Stomach (tissue), 9 donors: Measurements from ENCODE around the gene CASTOR1. TPM values are rescaled to one million over a fixed set of nuclear protein-coding genes. Genes with fewer than 3 reads are reported as not detected.

Source experiments
- DNase-seq, 2 donors: peaks; one replicate each; pipeline versions ENCODE4 v3.0.0 to v3.0.0-alpha.2; 2013 to 2019
- H3K27ac ChIP-seq, 5 donors: fragments of 200-600 bp in 4 of 5; sonication (generic) in 4 of 5; one replicate each; pipeline ENCODE4 v1.5.1; 2013 to 2019; ENCODE audit warnings: mild to moderate bottlenecking in 1 of 5, moderate library complexity in 1 of 5
- H3K27me3 ChIP-seq, 3 donors: fragments of 200-600 bp; sonication (generic); one replicate each; pipeline ENCODE4 v1.5.1; 2017 to 2019; ENCODE audit warnings: mixed run types in 1 of 3
- H3K36me3 ChIP-seq, 4 donors: fragments of 200-600 bp; sonication (generic); 1 replicate in 3 of 4; 2 replicates in 1 of 4; pipeline ENCODE4 v1.5.1; 2016 to 2019
- H3K4me1 ChIP-seq, 4 donors: fragments of 200-600 bp; sonication (generic); one replicate each; pipeline ENCODE4 v1.5.1; 2016 to 2019
- H3K4me3 ChIP-seq, 4 donors: fragments of 200-600 bp; sonication (generic) in 3 of 4; one replicate each; pipeline ENCODE4 v1.5.1; 2016 to 2019; ENCODE audit warnings: mild to moderate bottlenecking in 1 of 4
- H3K9me3 ChIP-seq, 4 donors: fragments of 200-600 bp; sonication (generic); one replicate each; pipeline ENCODE4 v1.5.1; 2016 to 2019
- CTCF ChIP-seq, 7 experiments: fragments of 450-650 bp in 4 of 7; fragments of 200-600 bp in 3 of 7; sonication (generic) in 3 of 7; IDR thresholded peaks; one replicate each; pipeline ENCODE4 v1.5.1; 2016 to 2019; ENCODE audit warnings: antibody characterized with exemption in 7 of 7, control low read depth in 2 of 7, mild to moderate bottlenecking in 1 of 7
- EP300 ChIP-seq: sonication (generic); formaldehyde crosslinking; IDR thresholded peaks from one replicate; pipeline ENCODE4 v1.6.1; 2017; ENCODE audit warnings: antibody characterized with exemption
- POLR2A ChIP-seq, 4 donors: fragments of 450-650 bp; IDR thresholded peaks; one replicate each; pipeline ENCODE4 v1.6.1; 2016; ENCODE audit warnings: antibody characterized with exemption in 4 of 4, control low read depth in 2 of 4, mild to moderate bottlenecking in 1 of 4, moderate library complexity in 1 of 4
- POLR2AphosphoS5 ChIP-seq, 3 donors: sonication (generic); formaldehyde crosslinking; IDR thresholded peaks; one replicate each; pipeline ENCODE4 v1.6.1; 2016; ENCODE audit warnings: antibody characterized with exemption in 3 of 3
- WGBS, 5 donors: extraction: QIAGEN DNeasy Blood & Tissue Kit in 3 of 5; methylation state at CpG; one replicate each; pipeline versions ENCODE4 v1.1.5 to v1.1.7; 2013 to 2018; 5-methylcytosine and 5-hydroxymethylcytosine counted together
- intact Hi-C: fragments of 100-400 bp; cut with DNase I; formaldehyde crosslinking; loops from one replicate; pipeline ENCODE4 v1.15.1; 2023; ENCODE audit warnings: low total_unique reads
- polyA plus RNA-seq, 3 donors: library from polyadenylated mRNA; stranded (reverse); fragments of 200-250 nt; gene quantifications; one replicate each; pipeline ENCODE4 v1.2.3, GENCODE V29; 2013
- total RNA-seq, 5 donors: library from RNA; depleted of rRNA; stranded (reverse); fragments of >200 nt; gene quantifications; one replicate each; pipeline versions ENCODE4 v1.1.0 to v1.2.3, GENCODE V29; 2014 to 2016
- donor health status: healthy with polysubstance abuse.
- donor health status: Bipolar disorder and iron deficiency.
- donor health status: healthy.

Gene CASTOR1
- total and polyA plus RNA-seq, 8 donors, result 1.2 to 57.8 (median 5.3) TPM

- TF ChIP-seq EP300 (no peak), CTCF (IDR thresholded peaks at IDR 0.05) (no peak)
- H3K27ac ChIP-seq, result no peak overlapping the region
- H3K4me3 ChIP-seq, result no peak overlapping the region
- DNase-seq, result no peak
- H3K27me3 ChIP-seq, result peaks cover 0 to 8% (median 0%) of the 10 kb centered on the region in 3 donors
- intact Hi-C loops, result no loop called here
- H3K36me3 ChIP-seq, result no peaks in the 10 kb centered on the region
- 77 to 87% (median 84%) methylated on average over 14 to 17 of the region's 17 CpGs for WGBS, 5 donors
- H3K4me1 ChIP-seq, result peaks cover 7 to 18% (median 13%) of the 10 kb centered on the region in 4 donors
- no peaks in the 10 kb centered on the region for H3K9me3 ChIP-seq
These were observed 49.6 kb downstream of the CASTOR1 start for GRCh38 chr22:30239488-30240405.

- H3K27me3 ChIP-seq, result no peaks in the 10 kb centered on the region
- no peaks in the 10 kb centered on the region for H3K36me3 ChIP-seq
- H3K4me1 ChIP-seq, result peaks cover 10 to 20% (median 16%) of the 10 kb centered on the region in 4 donors
- H3K4me3 ChIP-seq, result no peak overlapping the region
- H3K27ac ChIP-seq, result no peak overlapping the region
- WGBS, 5 donors, result 58 to 67% (median 63%) methylated on average over 21 to 27 of the region's 27 CpGs
- DNase-seq, result peak in 1 of 2 donors; percentile 89
- H3K9me3 ChIP-seq, result no peaks in the 10 kb centered on the region
- no peak for TF ChIP-seq EP300
- TF ChIP-seq POLR2AphosphoS5 (IDR thresholded peaks at IDR 0.05), result no peak
- no peak for TF ChIP-seq CTCF (IDR thresholded peaks at IDR 0.05)
- TF ChIP-seq POLR2A (IDR thresholded peaks at IDR 0.05), result no peak
- intact Hi-C loops, result no loop called here
These were observed 50.4 kb downstream of the CASTOR1 start for GRCh38 chr22:30238661-30239487.

- no peak for TF ChIP-seq POLR2A (IDR thresholded peaks at IDR 0.05)
- no peak for TF ChIP-seq CTCF (IDR thresholded peaks at IDR 0.05)
- TF ChIP-seq POLR2AphosphoS5 (IDR thresholded peaks at IDR 0.05), result no peak
- no peak for TF ChIP-seq EP300
- peaks cover 10 to 20% (median 16%) of the 10 kb centered on the region in 4 donors for H3K4me1 ChIP-seq
- H3K9me3 ChIP-seq, result no peaks in the 10 kb centered on the region
- intact Hi-C loops, result no loop called here
- no peak for DNase-seq
- no peaks in the 10 kb centered on the region for H3K36me3 ChIP-seq
- 91 to 98% (median 94%) methylated on average over 9 of the region's 9 CpGs for WGBS, 5 donors
- no peak overlapping the region for H3K4me3 ChIP-seq
- no peak overlapping the region for H3K27ac ChIP-seq
- no peaks in the 10 kb centered on the region for H3K27me3 ChIP-seq
These were observed 51.2 kb downstream of the CASTOR1 start for GRCh38 chr22:30238136-30238535.

- TF ChIP-seq POLR2A (IDR thresholded peaks at IDR 0.05) (no peak), EP300 (no peak), CTCF (IDR thresholded peaks at IDR 0.05) (no peak), POLR2AphosphoS5 (IDR thresholded peaks at IDR 0.05) (no peak)
- no peak for DNase-seq
- WGBS, 5 donors, result 97 to 99% (median 98%) methylated on average over 5 of the region's 5 CpGs
- H3K4me1 ChIP-seq, result peaks cover 10 to 20% (median 16%) of the 10 kb centered on the region in 4 donors
- H3K36me3 ChIP-seq, result no peaks in the 10 kb centered on the region
- H3K27ac ChIP-seq, result no peak overlapping the region
- intact Hi-C loops, result no loop called here
- H3K4me3 ChIP-seq, result no peak overlapping the region
- H3K27me3 ChIP-seq, result peaks cover 0 to 8% (median 0%) of the 10 kb centered on the region in 3 donors
- no peaks in the 10 kb centered on the region for H3K9me3 ChIP-seq
These were observed 52.4 kb downstream of the CASTOR1 start for GRCh38 chr22:30236875-30237274.
